ENCODE results near the gene RALB.

Gene RALB

GRCh38 chr2:120265006-120265405, 12.4 kb downstream of the RALB start:
- TF ChIP-seq, protein P1, sequence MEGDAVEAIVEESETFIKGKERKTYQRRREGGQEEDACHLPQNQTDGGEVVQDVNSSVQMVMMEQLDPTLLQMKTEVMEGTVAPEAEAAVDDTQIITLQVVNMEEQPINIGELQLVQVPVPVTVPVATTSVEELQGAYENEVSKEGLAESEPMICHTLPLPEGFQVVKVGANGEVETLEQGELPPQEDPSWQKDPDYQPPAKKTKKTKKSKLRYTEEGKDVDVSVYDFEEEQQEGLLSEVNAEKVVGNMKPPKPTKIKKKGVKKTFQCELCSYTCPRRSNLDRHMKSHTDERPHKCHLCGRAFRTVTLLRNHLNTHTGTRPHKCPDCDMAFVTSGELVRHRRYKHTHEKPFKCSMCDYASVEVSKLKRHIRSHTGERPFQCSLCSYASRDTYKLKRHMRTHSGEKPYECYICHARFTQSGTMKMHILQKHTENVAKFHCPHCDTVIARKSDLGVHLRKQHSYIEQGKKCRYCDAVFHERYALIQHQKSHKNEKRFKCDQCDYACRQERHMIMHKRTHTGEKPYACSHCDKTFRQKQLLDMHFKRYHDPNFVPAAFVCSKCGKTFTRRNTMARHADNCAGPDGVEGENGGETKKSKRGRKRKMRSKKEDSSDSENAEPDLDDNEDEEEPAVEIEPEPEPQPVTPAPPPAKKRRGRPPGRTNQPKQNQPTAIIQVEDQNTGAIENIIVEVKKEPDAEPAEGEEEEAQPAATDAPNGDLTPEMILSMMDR (IDR thresholded peaks at IDR 0.05) = no peak

DNA sequence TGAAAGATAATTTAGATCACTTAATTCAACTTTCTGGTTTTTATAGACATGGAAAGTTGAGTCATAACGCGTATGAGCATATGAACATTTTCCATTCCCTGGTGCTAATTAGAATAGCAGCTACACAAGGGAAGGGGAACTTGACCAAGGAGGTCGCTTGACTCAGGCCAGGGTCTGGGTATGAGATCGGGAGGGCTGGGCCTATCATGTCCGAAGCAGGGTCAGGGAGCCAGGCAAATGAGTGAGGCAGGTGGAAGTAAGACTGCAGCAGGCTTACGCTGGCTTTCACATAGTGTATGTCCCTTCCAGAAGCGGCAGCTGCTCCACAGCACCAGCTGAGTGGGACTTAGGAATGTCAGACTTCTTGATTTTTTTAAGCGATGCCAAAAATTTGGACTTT, 14.7 kb downstream of the RALB start:
- TF ChIP-seq, protein P1 (IDR thresholded peaks at IDR 0.05) = no peak

DNA sequence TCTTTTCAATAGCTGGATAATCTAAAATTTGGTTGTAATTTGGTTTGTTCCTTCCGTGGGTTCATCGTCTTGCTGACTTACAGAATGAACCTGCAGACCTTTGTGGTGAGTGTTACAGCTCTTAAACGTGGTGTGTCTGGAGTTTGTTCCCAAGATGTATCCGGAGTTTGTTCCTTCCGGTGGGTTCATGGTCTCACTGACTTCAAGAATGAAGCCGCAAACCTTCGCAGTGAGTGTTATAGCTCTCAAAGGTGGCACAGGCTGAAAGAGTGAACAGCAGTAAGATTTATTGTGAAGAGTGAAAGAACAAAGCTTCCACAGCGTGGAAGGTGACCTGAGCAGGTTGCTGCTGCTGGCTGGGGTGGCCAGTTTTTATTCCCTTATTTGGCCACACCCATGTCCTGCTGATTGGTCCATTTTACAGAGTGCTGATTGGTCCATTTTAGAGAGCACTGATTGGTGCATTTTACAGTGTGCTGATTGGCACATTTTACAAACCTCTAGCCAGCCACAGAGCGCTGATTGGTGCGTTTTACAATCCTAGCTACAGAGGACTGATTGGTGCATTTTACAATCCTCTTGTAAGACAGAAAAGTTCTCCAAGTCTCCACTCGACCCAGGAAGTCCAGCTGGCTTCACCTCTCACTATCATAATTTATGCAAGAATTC, 16.6 kb downstream of the RALB start:
- TF ChIP-seq, protein P1 (IDR thresholded peaks at IDR 0.05) = no peak

DNA sequence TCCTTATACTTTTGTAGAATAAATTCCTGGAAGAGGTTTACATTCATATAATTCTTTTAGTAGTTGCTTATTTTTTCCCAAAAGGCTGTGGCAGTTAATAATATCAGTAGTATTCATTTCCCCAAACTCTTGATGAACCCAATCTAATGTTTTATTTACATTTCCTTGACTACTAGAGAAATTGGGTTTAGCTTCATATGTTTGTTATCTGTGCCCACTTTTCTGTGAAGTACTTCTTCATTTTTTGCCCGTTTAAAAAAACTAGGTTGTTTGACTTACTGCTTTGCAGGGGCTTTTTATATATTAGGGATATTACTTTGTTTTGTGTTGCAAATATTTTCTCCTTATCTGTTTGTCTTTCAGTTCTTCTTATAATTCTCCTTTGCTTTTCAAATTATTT, 17.2 kb downstream of the RALB start:
- TF ChIP-seq, protein P1 (IDR thresholded peaks at IDR 0.05) = no peak

- TF ChIP-seq, protein P1 (IDR thresholded peaks at IDR 0.05) = no peak
These were observed 19.2 kb downstream of the RALB start for GRCh38 chr2:120271711-120272379.

DNA sequence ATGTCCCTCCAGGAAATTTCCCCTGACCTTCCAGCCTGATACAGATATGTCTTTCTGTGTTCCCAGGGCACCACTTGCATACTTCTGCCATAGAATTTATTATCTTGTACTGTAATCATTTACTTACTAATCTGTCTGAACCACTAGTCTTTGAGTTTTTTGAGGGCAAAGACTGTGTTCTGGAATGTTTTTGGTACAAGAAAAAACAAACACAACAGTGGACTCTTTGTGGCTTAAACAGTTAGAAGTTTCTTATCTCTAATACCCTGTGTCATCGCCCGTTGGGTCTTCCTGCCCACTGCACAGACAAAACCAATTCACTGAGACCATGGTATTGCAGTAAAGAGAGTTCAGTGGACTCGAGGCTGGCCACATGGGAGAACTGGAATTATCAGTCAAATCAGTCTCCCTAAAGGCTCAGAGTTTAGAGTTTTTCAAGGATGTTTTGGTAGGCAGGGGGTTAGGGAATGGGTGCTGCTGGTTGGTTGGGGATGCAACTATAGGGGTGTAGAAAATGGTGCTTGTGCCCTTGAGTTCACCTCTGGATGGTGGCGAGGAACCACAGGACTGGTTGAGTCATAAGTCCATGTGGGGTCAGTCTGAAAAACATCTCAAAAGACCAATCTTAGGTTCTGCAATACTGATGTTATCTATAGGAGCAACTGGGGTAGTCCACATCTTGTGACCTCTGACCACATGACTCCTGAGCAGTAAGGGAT, 20.3 kb downstream of the RALB start:
- TF ChIP-seq, protein P1 (IDR thresholded peaks at IDR 0.05) = no peak

- TF ChIP-seq, protein P1 (IDR thresholded peaks at IDR 0.05) = no peak
These were observed 23.2 kb downstream of the RALB start for GRCh38 chr2:120275617-120276400.

All from LNCAP (cell line).